Liver (tissue), 3 donors: Measurements from ENCODE around the gene OR1F1.

ENCODE experiments used
- CTCF ChIP-seq: fragments of 150-350 bp; IDR thresholded peaks from 2 replicates; pipeline ENCODE4 v1.5.1; 2017; ENCODE audit warnings: improper control_type of control experiment, low read depth, low read length; ENCODE audit not compliant: missing input control
- MAX ChIP-seq: IDR thresholded peaks from 2 replicates; pipeline ENCODE4 v1.6.1; 2016; ENCODE audit warnings: antibody characterized with exemption
- RAD21 ChIP-seq, 2 donors: IDR thresholded peaks; 2 replicates each; pipeline ENCODE4 v1.6.1; 2016; ENCODE audit warnings: antibody characterized with exemption in 2 of 2, mild to moderate bottlenecking in 2 of 2
- REST ChIP-seq: IDR thresholded peaks from 2 replicates; pipeline ENCODE4 v1.6.1; 2016; ENCODE audit warnings: antibody characterized with exemption, mild to moderate bottlenecking
- SP1 ChIP-seq: IDR thresholded peaks from 2 replicates; pipeline ENCODE4 v1.6.1; 2018; ENCODE audit warnings: antibody characterized with exemption, mild to moderate bottlenecking
- TAF1 ChIP-seq: conservative IDR thresholded peaks from 2 replicates; pipeline ENCODE4 v1.6.1; 2016; ENCODE audit warnings: antibody characterized with exemption, mild to moderate bottlenecking
- donor health status: healthy.
- donor health status: healthy.

GRCh38 chr16:3166505-3166886, 21.5 kb upstream of the OR1F1 start:
- TF ChIP-seq CTCF (no peak), MAX (no peak), SP1 (no peak), RAD21 (IDR thresholded peaks at IDR 0.05) (no peak), TAF1 (no peak), REST (no peak)
